GM19035 (cell line): ENCODE results near the gene ALG12.

Experiments
- ATAC-seq: cut with Tn5 transposase; IDR thresholded peaks from one replicate; pipeline ENCODE4 v1.9.1; 2021; ENCODE audit not compliant: unreplicated experiment

Gene ALG12

DNA sequence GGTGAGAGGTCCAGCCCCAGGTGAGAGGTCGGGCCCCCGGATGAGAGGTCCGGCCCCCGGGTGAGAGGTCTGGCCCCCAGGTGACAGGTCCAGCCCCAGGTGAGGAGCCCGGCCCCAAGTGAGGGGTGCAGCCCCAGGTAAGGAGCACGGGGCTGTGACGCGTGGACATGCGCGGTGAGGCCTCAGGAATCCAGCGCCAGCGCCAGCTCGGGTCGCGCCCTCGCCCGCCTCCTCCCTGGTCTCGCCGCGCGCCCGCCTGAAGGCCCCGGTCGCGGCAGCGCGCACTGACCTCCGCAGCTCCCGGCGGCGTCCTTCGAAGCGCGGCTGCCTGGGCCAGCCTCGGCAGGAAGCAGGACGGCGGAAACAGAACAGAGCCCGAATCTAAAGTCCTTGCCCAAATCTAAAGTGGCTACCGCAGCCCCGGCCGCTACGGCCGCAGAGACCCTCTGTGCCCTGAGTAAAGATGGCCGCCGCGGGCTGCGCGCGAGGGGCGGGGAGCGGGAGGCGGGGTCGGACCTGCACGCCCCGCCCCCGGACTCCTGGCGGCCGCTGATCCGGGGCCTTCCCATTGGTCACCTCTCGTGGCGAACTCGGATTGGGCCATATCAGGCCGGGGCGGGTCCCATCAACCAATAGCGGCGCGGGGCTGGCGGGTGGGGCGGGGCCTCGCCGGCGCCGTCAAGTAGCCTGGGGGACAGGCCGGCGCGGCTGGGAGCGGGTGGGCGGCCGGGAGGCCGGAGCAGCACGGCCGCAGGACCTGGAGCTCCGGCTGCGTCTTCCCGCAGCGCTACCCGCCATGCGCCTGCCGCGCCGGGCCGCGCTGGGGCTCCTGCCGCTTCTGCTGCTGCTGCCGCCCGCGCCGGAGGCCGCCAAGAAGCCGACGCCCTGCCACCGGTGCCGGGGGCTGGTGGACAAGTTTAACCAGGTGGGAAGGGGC, at the start of gene ALG12, which contains the start of gene CRELD2:
Gene ALG12 (minus strand): TSS at position 465 of the 937 bp plus-strand sequence. CDS start 4,673 bp downstream, outside the sequence.
Gene CRELD2 (plus strand): TSS at position 661 of the 937 bp plus-strand sequence. CDS start 136 bp downstream, at position 797.
- ATAC-seq: peak; percentile 83

DNA sequence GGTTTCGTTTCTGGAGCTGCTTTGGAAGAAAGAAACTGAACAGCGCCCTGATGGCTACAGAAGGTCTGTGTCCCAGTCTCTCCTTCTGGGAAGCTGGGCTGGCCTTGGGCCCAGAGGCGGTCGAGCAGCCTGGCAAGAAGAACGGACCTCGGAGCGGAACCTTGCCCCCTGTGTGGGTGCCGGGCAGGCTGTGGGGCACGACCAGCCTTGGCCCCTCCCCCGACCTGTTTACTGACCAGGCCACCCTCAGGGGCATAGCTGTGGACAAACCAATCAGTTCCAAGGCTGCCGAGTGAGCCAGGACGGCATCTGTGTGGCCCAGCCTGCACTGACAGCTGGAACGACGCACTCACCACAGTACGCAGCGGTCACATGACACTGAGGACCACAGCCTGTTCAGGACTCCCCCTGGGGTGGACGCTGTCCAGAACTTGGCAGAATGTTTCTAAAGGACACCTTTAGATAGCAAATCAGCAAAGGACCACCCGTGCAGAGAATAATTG, 49.5 kb upstream of the ALG12 start:
- no peak for ATAC-seq

DNA sequence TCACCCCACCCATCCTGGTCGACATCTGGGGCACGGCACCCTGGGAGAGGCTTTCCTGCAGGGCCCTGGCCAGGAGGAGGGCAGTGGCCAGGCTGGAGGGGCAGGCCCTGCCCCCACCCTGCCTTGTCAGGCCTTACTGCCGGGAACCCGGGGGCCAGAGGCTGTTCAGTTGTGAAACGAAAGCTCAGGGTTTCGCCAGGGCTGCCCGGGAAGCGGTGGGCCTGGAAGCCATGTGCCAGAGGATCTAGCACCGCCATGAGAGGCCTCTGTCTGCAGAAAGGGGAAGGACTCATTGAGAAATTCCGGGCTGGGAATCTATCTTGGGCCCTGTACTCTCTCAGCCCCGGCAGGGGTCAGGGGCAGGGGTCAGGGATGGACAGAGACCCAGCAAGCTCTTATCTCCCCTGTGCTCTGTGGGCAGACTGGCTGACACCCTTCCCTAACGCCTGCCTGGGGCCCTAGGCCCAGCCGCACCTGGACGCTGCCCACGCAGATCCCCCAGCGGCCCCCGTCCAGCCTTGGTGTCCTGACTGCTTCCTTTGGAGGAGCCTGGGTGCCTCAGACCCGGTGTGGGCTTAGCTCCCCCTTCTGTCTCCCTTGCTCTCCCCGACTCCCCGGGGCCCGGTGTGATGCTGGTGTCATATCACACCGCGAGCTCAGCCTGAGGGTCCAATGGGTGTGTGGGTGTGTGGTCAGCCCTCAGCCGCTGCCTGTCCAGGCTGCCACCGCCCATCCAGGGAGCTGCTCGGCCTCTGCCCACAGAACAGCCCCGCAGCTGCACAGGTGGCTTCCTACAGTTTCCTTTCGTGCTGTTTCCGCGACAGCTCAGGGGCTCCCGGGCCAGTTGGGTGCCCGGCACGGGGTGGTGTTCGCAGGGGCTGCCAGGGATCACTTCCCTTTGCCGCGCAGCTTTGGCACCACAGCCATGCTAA, 48.8 kb upstream of the ALG12 start:
- no peak for ATAC-seq

DNA sequence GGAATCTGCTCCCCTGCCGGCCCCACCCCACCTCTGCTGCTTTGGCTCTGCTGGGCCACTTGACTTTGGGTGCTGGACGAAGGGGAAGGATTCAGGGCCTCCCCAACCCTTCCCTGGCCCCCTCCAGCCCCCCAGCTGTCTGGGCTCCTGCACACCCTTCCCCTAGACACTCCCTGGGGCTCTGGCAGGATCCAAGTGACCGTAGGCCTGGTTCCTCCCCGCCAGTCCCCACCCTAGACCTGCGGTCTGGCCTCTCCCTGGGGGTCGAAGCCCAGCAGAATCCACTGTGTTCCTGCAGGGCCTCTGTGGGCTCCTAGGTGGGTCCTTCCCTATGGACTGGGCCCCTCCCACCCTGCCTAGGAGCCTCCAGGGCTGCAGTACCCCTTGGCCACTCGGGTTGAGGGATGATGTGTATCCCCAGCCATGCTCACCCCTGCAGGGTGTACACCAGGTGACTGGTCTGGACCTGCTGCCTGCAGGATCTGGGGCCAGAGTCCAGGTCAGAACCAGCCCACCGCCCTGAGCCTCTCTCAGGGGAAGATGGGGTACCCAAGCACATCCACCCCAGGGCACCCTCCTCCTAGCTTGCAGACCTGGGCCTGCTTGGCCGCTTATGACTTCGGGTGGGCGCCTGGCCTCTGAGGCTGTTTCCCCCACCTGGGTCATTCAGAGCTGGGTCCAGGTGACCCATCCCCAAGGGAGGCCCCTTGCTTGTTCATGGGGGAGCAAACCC, 48.0 kb upstream of the ALG12 start:
- ATAC-seq: no peak

DNA sequence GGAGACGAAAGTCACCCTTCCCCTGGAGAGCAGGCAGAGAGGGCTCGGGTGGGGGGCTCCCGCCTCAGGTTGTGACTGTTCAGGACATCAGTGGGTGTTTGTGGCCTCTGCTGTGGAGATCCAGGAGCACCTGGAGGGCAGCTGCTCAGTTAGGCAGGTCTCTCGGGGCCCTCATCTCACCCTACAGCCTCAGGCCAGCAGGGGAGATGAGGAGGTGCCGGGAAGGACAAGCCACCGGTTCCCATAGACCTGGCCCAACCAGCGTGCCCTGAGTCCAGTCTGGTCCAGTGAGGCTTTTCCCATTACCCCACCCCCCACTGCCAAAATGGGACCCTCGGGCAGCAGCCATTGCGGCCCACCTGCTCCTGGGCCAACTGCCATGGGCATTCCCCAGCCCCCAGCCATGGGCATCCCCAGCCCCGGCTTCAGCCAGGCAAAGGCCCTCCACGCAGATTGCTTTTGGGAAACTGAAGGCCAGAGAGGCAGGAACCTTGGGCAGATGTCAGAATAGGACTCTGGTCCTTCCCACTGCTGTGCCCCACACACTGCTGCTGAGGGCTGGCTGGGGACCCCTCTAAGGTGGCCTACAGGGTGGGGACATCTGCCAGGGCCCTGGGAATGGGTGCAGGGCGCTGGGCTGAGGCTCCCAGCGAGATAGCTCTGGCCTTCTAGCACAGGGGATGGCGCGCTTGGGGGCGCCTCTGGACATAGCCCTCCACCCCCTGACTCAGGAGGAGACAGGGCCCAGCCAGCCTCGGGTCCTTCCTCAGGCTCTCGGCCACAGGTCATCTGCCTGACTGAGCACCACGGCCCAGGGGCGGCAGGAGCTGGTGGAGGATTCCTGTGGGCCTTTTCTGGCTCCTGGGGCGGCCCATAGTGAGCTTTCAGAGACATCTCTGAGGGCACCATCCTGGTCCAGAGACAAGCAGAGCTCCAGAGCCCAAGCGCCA, 47.1 kb upstream of the ALG12 start:
- ATAC-seq: no peak

DNA sequence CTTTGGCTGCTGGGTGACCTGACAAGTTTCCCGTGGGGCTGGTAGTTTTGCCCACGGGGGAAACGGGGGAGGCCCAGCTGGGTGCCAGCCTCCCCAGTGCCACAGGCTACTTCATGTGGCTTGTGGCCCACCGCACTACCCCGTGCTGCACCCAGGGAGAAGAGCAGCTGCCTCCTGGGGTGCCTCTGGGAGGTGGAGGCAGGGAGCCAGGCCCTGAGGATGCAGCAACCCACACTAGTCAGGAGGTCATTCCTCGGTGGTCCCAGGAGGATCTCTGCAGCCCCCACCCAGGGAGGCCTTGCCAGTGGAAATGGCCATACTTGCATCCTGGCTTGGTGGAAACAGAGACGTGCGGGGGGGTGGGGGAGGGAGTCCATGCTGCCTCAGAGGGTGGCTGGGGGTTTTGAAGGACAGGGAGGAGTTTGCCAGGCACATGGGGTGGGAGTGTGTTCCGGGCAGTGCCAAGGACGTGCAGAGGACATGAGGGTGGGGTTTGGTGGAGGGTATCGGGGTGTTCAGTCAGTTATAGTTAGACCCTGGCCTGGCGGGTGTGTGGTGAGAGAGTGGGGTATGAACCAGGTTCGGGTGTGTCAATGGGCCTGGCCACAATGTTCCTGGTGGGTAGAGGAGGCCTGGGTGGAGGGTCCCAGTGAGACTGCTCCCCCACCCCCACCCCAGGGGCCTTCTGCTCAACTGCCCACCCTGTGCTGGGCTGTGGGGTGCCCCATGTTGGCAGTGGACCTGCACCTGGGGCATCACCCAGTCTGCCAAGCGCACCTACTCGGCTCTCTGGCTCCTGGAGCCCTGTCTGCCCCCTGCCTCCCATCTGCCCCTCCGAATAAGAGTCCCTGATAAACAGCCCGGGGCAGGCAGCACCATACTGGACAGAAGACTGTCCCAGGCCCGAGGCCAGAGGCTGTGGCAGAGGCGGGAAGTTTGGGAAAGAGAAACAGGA, 46.2 kb upstream of the ALG12 start:
- no peak for ATAC-seq

DNA sequence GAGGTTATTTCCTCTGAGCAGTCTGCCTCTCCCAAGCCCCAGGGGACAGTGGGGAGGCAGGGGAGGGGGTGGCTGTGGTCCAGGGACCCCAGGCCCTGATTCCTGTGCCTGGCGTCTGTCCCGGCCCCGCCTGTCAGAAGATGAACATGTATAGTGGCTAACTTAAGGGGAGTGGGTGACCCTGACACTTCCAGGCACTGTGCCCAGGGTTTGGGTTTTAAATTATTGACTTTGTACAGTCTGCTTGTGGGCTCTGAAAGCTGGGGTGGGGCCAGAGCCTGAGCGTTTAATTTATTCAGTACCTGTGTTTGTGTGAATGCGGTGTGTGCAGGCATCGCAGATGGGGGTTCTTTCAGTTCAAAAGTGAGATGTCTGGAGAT, 45.4 kb upstream of the ALG12 start:
- no peak for ATAC-seq

DNA sequence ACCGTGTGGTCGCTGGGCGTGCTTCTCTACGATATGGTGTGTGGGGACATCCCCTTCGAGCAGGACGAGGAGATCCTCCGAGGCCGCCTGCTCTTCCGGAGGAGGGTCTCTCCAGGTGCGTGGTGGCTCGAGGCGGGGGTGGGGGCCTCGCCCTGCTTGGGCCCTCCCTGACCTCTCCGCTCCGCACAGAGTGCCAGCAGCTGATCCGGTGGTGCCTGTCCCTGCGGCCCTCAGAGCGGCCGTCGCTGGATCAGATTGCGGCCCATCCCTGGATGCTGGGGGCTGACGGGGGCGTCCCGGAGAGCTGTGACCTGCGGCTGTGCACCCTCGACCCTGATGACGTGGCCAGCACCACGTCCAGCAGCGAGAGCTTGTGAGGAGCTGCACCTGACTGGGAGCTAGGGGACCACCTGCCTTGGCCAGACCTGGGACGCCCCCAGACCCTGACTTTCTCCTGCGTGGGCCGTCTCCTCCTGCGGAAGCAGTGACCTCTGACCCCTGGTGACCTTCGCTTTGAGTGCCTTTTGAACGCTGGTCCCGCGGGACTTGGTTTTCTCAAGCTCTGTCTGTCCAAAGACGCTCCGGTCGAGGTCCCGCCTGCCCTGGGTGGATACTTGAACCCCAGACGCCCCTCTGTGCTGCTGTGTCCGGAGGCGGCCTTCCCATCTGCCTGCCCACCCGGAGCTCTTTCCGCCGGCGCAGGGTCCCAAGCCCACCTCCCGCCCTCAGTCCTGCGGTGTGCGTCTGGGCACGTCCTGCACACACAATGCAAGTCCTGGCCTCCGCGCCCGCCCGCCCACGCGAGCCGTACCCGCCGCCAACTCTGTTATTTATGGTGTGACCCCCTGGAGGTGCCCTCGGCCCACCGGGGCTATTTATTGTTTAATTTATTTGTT, 44.8 kb upstream of the ALG12 start:
- ATAC-seq: no peak

DNA sequence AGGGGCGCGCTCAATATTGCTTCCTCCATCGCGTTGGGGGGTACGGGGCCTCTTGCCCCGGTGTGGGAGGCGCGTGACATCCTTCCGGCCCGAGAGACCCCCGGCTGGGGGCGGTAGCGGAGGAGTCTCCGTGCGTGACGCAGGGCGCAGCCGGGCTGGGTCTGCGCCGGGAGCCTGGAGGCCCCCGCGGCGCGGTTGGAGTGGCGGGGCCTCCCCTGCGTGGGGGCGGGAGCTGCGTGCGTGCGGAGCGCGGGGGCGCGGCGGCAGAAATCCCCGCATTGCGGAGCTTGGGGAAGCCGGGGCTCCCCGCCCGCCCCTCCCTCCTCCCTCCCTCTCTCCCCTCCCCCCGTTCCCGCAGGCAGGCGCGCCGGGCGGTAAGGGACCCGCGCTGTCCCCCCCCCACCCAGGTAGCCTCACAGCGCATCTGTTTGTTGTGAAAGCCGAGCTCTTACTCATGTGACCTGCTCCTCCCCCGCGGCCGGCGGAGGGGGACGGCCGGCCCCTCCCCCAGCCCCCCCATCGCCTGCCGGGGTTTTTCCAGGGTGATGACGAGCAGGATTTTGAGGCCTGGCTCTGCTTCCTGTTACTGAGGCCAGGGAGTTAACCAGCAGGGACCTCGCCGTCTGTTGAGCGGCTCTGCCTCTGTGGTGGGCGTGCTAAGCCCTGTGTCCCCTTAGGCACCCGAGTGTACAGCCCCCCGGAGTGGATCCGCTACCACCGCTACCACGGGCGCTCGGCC, 43.9 kb upstream of the ALG12 start:
- ATAC-seq: no peak

DNA sequence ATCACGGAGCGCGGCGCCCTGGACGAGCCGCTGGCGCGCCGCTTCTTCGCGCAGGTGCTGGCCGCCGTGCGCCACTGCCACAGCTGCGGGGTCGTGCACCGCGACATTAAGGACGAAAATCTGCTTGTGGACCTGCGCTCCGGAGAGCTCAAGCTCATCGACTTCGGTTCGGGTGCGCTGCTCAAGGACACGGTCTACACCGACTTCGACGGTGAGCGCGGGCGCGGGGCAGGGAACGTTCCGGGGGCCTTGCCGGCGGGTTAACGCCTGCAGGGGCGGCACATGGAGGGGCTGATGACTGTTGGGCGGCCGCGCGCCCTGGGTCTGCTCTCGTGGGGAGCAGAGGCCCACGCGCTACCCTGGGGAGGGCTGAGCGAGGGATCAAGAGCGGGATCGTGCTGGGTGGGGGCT, 43.4 kb upstream of the ALG12 start:
- ATAC-seq: no peak

DNA sequence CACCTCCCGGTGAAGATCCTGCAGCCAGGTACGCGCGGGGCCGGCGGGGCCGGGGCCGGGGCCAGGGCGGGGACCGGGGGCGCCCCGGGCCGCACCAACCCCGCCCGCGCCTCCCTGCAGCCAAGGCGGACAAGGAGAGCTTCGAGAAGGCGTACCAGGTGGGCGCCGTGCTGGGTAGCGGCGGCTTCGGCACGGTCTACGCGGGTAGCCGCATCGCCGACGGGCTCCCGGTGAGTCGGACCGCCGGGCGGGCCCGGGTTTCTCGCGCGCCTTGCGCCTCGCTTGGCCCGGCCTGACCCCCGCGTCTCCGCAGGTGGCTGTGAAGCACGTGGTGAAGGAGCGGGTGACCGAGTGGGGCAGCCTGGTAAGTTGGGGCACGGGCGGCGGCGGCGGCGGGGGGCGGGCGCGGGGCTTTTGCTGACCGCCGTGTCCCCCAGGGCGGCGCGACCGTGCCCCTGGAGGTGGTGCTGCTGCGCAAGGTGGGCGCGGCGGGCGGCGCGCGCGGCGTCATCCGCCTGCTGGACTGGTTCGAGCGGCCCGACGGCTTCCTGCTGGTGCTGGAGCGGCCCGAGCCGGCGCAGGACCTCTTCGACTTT, 42.9 kb upstream of the ALG12 start:
- ATAC-seq: no peak

DNA sequence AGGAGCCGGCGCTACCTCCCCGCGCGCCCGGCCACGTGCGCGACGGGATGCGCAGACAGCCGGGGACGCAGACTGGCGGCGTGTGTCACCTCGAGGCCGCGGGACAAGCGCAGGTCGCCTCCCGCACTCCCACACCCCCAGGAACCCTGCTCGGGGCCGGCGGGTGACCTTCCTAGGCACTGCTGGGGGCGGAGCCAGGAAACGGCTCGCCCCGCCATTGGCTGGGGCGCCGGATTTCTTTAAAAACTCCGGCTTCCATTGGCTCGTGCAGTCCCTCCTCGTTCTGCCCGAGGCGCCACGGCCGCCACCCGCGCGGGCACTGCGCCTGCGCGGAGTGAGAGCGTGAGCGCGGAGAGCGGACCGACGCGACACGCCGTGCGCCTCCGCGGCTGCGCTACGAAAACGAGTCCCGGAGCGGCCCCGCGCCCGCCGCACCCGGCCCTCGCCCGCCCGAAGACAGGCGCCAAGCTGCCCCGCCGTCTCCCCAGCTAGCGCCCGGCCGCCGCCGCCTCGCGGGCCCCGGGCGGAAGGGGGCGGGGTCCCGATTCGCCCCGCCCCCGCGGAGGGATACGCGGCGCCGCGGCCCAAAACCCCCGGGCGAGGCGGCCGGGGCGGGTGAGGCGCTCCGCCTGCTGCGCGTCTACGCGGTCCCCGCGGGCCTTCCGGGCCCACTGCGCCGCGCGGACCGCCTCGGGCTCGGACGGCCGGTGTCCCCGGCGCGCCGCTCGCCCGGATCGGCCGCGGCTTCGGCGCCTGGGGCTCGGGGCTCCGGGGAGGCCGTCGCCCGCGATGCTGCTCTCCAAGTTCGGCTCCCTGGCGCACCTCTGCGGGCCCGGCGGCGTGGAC, 42.1 kb upstream of the ALG12 start, which contains the start of gene PIM3:
Gene PIM3 (plus strand): TSS at position 614 of the 846 bp plus-strand sequence. CDS start 176 bp downstream, at position 790.
- peak; percentile 64 for ATAC-seq

DNA sequence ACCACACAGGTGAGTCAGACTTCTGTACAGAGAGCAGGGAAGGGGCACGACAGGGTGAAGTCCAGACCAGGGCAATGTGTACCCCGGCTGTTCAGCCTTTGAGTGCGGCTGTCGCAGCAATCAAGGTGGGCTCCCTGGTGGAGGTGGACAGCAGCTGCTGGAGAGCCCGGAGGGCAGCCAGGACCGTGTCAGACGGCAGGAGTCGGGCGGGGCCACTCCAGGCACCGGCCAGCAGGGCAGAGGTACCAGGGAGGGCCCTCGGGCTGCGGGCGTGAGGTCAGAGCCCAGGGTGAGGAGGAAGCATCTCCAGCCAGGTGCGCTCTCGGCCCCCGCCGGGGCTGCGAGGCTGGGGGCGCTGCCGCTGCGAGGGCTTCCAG, 41.5 kb upstream of the ALG12 start:
- peak; percentile 1 for ATAC-seq

DNA sequence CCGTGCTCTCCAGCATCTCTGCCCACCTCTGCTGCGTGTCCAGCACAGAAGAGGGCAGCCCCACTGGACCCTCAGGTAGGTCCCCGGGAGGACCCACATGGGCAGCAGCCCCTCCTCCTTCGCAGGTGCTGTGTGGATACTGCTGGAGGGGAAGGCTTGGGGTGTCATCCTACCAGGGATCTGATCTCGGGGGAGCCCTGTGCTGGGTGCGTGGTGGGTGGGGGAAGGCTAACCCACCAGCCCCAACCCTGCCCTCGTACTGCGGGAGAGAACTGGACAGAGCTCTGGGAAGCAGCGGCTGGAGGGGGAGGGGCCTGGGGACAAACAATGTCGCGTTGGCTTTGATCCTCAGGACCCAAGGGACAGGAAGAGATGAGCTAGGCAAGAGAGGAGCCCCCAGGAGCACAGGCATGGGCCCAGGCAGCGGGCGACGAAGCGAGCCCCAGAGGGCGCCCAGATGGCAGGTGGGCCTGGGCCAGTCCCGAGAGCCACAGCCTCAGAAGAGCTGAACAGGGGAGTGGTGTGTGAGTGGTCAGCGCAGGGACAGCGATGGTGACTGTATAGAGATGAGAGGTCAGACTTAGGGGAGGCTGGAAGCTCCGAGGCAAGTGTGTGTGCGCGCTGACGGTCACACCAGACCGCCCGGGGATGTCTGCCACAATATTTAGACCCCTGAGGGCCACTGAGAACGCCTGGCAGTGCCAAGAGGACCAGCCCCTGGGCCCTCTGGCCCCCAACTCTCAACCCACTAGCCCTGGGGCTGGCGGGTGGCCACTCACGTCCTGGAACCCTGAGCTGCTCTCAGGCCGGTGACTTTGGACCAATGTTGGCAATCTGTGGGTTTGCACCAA, 40.9 kb upstream of the ALG12 start:
- no peak for ATAC-seq
